Panc1 (cell line): ENCODE results near the gene OMP. TPM values are rescaled to one million over a fixed set of nuclear protein-coding genes. Genes with fewer than 3 reads are reported as not detected.

Experiments
- ATAC-seq: fragments of 200-7000 bp; cut with Tn5 transposase; 2 replicates; pipeline ENCODE4 v1.9.1; 2020; ENCODE audit warnings: mild to moderate bottlenecking, moderate library complexity
- BruUV-seq: library from RNA; stranded (reverse); fragments of 400-500 nt; replicated peaks from 2 replicates; lab custom pipeline; 2021; lab: Mats Ljungman, UMichigan
- CTCF ChIA-PET: fragments of 300-600 bp; sonication (Branson Sonifier 250); formaldehyde crosslinking; loops from one replicate; lab custom pipeline; 2022; ENCODE audit warnings: antibody characterized with exemption; lab: Charles Lee
- POLR2A ChIA-PET: fragments of 300-600 bp; sonication (Branson Sonifier 250); formaldehyde crosslinking; loops from one replicate; lab custom pipeline; 2022; ENCODE audit warnings: antibody characterized with exemption; lab: Charles Lee
- DNase-seq: peaks from one replicate; pipeline ENCODE4 v3.0.0-alpha.2; 2010; ENCODE audit warnings: low read depth, low spot score
- H3K27ac ChIP-seq: 2 replicates; pipeline ENCODE4 v1.5.1; 2011; ENCODE audit warnings: mild to moderate bottlenecking, low read length, inconsistent platforms
- H3K27me3 ChIP-seq: fragments of 200-500 bp; sonication (Bioruptor generic); 2 replicates; pipeline ENCODE4 v1.6.0; 2014; ENCODE audit warnings: low read length, inconsistent platforms; ENCODE audit not compliant: control insufficient read depth, insufficient read depth
- H3K36me3 ChIP-seq: fragments of 200-500 bp; sonication (Bioruptor generic); 2 replicates; pipeline ENCODE4 v1.5.1; 2014; ENCODE audit warnings: inconsistent platforms, mild to moderate bottlenecking, low read length, moderate library complexity; ENCODE audit not compliant: control insufficient read depth, insufficient read depth
- H3K4me1 ChIP-seq: 2 replicates; pipeline ENCODE4 v1.5.1; 2011; ENCODE audit warnings: inconsistent platforms, mild to moderate bottlenecking, low read length, moderate library complexity; ENCODE audit not compliant: control insufficient read depth, insufficient read depth
- H3K4me3 ChIP-seq, 2 experiments: 2 replicates each; pipeline ENCODE4 v1.5.1; 2011 to 2012; ENCODE audit warnings: low read depth in 2 of 2, low read length in 2 of 2, mild to moderate bottlenecking in 2 of 2, inconsistent platforms in 1 of 2, moderate library complexity in 1 of 2
- H3K9me3 ChIP-seq: fragments of 200-500 bp; sonication (Bioruptor generic); 2 replicates; pipeline ENCODE4 v1.5.1; 2014; ENCODE audit warnings: low read depth, mild to moderate bottlenecking, inconsistent platforms, low read length, moderate library complexity; ENCODE audit not compliant: control insufficient read depth, insufficient read depth
- POLR2AphosphoS5 ChIP-seq: IDR thresholded peaks from 2 replicates; pipeline ENCODE4 v1.6.1; 2012; ENCODE audit warnings: mild to moderate bottlenecking, low read depth, low read length, moderate library complexity
- SIN3A ChIP-seq: IDR thresholded peaks from 2 replicates; pipeline ENCODE4 v1.6.1; 2012; ENCODE audit warnings: low read depth, mild to moderate bottlenecking, low read length, moderate library complexity, borderline replicate concordance; ENCODE audit not compliant: insufficient read depth
- TCF7L2 ChIP-seq: IDR thresholded peaks from 2 replicates; pipeline ENCODE4 v1.6.1; 2011; ENCODE audit warnings: mild to moderate bottlenecking, low read depth, low read length, inconsistent platforms
- in situ Hi-C: cut with HindIII; loops from 2 replicates; pipeline ENCODE4 v1.10.0; 2016; ENCODE audit warnings: low sequenced_read_pairs, low pct_unique_long_range_greater_than_20kb
- intact Hi-C: fragments of 100-400 bp; cut with micrococcal nuclease; formaldehyde crosslinking; loops from one replicate; pipeline ENCODE4 v1.10.0; 2022; ENCODE audit not compliant: unreplicated experiment
- total RNA-seq: library from RNA; stranded (reverse); gene quantifications from one replicate; pipeline ENCODE4 v1.2.1, GENCODE V29; 2021; ENCODE audit not compliant: unreplicated experiment
- TF ChIP-seq, protein P1 (sequence below): fragments of 450-650 bp; IDR thresholded peaks from 2 replicates; pipeline ENCODE4 v1.5.1; 2017; ENCODE audit warnings: mild to moderate bottlenecking
- TF ChIP-seq, protein P2 (sequence below), 2 experiments: IDR thresholded peaks; 2 replicates each; pipeline ENCODE4 v1.6.1; 2011 to 2012; ENCODE audit warnings: low read depth in 2 of 2, control low read depth in 1 of 2, low read length in 1 of 2, mild to moderate bottlenecking in 1 of 2, moderate library complexity in 1 of 2; ENCODE audit not compliant: insufficient read depth in 1 of 2

Gene OMP
- total RNA-seq, 1 experiment from 2014 or later, result 1.5 TPM

DNA sequence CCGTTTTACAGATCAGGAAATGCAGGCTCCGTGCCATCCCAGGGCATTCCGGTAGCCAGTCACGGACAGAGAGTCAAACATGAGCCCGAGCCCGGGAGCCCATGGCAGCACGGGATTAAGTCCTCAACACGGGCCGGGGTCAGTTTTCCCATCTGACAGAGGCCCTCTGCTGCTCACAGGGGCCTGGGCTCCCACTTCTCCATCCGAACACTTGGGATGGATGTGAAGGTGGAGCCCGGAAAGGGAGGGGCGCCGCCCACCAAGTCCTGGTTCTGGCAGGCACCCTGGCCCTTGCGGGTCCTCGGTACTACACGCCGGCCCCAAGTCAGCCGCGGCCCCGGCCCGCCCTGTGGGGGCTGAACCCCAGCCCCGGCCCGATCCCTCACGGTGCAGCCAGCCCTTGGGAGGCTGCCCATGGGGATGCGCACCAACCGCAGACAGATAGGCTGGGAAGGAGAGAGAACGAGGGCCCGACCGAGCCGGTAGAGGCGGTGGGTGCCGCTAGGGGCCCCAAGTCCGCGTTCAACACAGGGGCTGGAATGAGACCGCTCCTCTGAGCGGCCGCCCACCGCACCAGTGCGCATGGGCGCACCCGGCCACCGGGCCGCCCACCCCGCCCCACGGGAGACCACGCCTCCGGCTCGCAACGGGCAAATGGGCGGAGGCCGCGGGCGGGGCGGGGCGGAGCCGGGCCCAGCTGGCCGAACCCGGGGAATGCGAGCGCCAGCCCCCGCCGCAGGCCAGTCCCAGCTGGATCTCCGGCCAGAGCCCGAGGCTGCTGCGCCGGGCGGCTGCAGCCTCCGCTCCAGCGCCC, 36.2 kb upstream of the OMP start, which contains the start of gene CAPN5:
Gene CAPN5, plus strand, starts transcription at position 743 of the 814 bp plus-strand sequence. CDS start 17,916 bp downstream, outside the sequence.
- intact Hi-C loops, result no loop called here
- in situ Hi-C loops, result loop anchor here (10.0 kb wide), 1 partner anchor 78 kb away; no protein-coding TSS in a partner anchor
- no TSS peak for BruUV-seq
- Histone ChIP-seq H3K36me3 (no peaks in the 10 kb centered on the region), H3K4me3 (peak within 1 kb of the TSS; percentile 74 to 79), H3K9me3 (no peaks in the 10 kb centered on the region), H3K27me3 (no peaks in the 10 kb centered on the region), H3K4me1 (peaks cover 6% of the 10 kb centered on the region), H3K27ac (peak within 1 kb of the TSS; percentile 77)
- ChIA-PET POLR2A (no interaction called here), CTCF (interaction anchor here (0.9 kb wide), 1 partner anchor 25 kb away, joined by 6 read pairs; no protein-coding TSS in a partner anchor)
- peak; percentile 94 for ATAC-seq
- TF ChIP-seq TCF7L2, result no peak
- no peak; the same call in 1 of the 2 replicates for TF ChIP-seq SIN3A
- peak; percentile 83 for TF ChIP-seq POLR2AphosphoS5
- DNase-seq, result no peak

DNA sequence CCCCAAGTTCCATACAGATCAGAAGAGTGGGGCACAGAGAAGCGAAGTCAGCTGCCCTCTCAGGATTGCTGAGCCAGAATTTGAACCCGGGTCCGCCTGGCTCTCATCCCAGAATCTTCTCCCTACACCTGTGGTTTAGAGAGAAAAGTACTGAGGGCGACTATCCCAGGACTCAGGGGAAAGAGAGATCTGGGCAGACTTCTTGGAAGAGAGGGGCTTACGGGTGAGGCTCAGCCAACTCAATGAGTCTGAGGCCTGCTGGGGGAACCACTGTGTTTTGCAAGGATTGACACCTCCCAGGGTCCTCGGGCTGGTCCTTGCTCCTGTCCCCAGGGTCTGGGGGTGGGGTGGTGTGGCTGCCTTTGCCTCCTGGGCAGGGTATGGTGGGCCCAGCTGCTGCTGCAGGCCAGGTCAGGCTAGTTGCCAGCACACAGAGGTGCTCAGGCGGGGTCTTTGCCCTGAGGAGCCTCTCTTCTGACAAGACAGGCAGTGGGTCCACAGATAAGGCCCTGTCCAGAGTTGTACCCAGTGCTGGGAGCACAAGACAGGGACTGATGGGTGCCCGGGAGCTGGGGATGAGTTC, 34.7 kb upstream of the OMP start:
- Histone ChIP-seq H3K36me3 (no peaks in the 10 kb centered on the region), H3K4me3 (peak overlapping the region in 1 of 2 experiments; percentile 79; a peak in 2 of 4 replicates), H3K4me1 (peaks cover 9% of the 10 kb centered on the region), H3K27ac (no peak overlapping the region), H3K9me3 (no peaks in the 10 kb centered on the region), H3K27me3 (no peaks in the 10 kb centered on the region)
- no peak for DNase-seq
- ChIA-PET CTCF (no interaction called here), POLR2A (no interaction called here)
- intact Hi-C loops, result no loop called here
- TF ChIP-seq TCF7L2, result no peak
- in situ Hi-C loops, result loop anchor here (10.0 kb wide), 1 partner anchor 77 kb away; no protein-coding TSS in a partner anchor
- BruUV-seq, result TSS peak; percentile 85
- ATAC-seq, result no peak

DNA sequence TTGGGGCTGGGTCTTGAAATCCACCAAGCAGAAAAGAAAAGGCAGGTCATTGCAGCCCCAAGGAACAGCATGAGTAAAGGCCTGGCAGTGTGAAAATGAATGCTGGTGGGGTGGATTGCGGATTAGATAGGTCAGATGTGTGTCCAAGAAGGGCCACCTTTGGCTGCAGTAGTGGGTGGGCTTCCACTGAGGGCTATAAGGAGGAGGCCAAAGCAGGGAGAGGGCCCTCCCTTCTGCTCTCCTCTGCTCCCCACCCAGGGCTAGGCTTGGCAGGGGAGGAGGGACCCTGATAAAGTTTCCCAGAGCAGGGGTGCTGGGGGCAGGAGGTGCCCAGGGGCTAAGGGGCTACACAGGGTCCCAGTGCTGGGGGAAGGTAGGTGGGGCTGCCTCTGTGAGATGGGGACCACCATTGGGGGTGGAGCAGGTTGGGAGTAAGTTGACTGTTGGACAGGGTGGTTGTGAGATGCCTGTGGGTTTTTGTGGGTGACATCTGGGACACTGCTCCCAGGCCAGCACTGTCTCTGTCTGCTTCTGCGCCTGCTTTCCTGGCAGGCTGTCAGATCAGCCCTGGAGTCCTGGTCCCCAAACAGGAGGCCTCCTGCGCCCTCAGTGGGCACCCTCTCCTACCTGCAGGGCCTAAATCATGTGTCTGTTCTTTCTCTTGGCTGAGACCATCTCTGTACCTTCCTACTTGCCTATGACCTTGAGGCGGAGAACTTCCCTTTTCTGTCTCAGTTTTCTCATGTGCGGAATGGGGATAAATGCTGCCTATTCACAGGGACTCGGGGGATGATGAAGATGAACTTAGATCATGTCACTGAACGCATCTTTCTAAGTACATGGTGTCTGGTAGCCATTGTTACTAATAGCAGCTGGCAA, 33.9 kb upstream of the OMP start:
- peaks cover 16% of the 10 kb centered on the region for H3K4me1 ChIP-seq
- POLR2A ChIA-PET, result no interaction called here
- BruUV-seq, result no TSS peak

More for the DNA sequence above, 33.9 kb upstream of the OMP start:
- intact Hi-C loops (no loop called here), in situ Hi-C loops (loop anchor here (10.0 kb wide), 1 partner anchor 76 kb away; no protein-coding TSS in a partner anchor)
- no peaks in the 10 kb centered on the region for H3K9me3 ChIP-seq
- no peak overlapping the region for H3K27ac ChIP-seq
- no peak for ATAC-seq
- no peak overlapping the region for H3K4me3 ChIP-seq
- CTCF ChIA-PET, result no interaction called here
- no peaks in the 10 kb centered on the region for H3K27me3 ChIP-seq
- DNase-seq, result no peak
- TF ChIP-seq, protein P1, sequence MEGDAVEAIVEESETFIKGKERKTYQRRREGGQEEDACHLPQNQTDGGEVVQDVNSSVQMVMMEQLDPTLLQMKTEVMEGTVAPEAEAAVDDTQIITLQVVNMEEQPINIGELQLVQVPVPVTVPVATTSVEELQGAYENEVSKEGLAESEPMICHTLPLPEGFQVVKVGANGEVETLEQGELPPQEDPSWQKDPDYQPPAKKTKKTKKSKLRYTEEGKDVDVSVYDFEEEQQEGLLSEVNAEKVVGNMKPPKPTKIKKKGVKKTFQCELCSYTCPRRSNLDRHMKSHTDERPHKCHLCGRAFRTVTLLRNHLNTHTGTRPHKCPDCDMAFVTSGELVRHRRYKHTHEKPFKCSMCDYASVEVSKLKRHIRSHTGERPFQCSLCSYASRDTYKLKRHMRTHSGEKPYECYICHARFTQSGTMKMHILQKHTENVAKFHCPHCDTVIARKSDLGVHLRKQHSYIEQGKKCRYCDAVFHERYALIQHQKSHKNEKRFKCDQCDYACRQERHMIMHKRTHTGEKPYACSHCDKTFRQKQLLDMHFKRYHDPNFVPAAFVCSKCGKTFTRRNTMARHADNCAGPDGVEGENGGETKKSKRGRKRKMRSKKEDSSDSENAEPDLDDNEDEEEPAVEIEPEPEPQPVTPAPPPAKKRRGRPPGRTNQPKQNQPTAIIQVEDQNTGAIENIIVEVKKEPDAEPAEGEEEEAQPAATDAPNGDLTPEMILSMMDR, result no peak
- TF ChIP-seq TCF7L2 (no peak), SIN3A (no peak), POLR2AphosphoS5 (no peak)
- TF ChIP-seq, protein P2, sequence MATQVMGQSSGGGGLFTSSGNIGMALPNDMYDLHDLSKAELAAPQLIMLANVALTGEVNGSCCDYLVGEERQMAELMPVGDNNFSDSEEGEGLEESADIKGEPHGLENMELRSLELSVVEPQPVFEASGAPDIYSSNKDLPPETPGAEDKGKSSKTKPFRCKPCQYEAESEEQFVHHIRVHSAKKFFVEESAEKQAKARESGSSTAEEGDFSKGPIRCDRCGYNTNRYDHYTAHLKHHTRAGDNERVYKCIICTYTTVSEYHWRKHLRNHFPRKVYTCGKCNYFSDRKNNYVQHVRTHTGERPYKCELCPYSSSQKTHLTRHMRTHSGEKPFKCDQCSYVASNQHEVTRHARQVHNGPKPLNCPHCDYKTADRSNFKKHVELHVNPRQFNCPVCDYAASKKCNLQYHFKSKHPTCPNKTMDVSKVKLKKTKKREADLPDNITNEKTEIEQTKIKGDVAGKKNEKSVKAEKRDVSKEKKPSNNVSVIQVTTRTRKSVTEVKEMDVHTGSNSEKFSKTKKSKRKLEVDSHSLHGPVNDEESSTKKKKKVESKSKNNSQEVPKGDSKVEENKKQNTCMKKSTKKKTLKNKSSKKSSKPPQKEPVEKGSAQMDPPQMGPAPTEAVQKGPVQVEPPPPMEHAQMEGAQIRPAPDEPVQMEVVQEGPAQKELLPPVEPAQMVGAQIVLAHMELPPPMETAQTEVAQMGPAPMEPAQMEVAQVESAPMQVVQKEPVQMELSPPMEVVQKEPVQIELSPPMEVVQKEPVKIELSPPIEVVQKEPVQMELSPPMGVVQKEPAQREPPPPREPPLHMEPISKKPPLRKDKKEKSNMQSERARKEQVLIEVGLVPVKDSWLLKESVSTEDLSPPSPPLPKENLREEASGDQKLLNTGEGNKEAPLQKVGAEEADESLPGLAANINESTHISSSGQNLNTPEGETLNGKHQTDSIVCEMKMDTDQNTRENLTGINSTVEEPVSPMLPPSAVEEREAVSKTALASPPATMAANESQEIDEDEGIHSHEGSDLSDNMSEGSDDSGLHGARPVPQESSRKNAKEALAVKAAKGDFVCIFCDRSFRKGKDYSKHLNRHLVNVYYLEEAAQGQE (IDR thresholded peaks at IDR 0.05; ENCODE audit: insufficient read depth in 1 of 2, low read depth in 2 of 2, low read length in 1 of 2), result no peak
- H3K36me3 ChIP-seq, result no peaks in the 10 kb centered on the region
